K562 (cell line): ENCODE data around the gene MMP24. TPM values are rescaled to one million over a fixed set of nuclear protein-coding genes. Genes with fewer than 3 reads are reported as not detected.
A peak's percentile ranks its signal among the peaks of the same experiment; 100 is the strongest.

ENCODE experiments used
- GABPA ChIP-seq: fragments of 200-800 bp; sonication (Bioruptor generic); conservative IDR thresholded peaks from 2 replicates; pipeline ENCODE4 v1.6.1; 2016; ENCODE audit warnings: low read depth, missing genetic modification characterization, missing compliant biosample characterization
- polyA plus RNA-seq, 8 experiments: library from polyadenylated mRNA; depleted of rRNA in 4 of 8; stranded (reverse) in 5 of 8; unstranded in 3 of 8; fragments of >200 nt; fragmentation: Nextera tagmentation in 2 of 8; fragmentation: Illumina TruSeq in 1 of 8; extraction: Ambion mirVana in 2 of 8; extraction: Trizol in 1 of 8; gene quantifications; 2 replicates each; pipeline versions ENCODE4 v1.2.1 to v1.2.3, GENCODE V29; 2011 to 2014; ENCODE audit warnings: inconsistent platforms in 1 of 8, missing spikeins in 1 of 8
- total RNA-seq, 7 experiments: library from RNA; depleted of rRNA in 6 of 7; stranded (reverse); fragments of >200 nt in 6 of 7; fragmentation: Illumina TruSeq in 2 of 7; extraction: Trizol in 2 of 7; gene quantifications; 2 replicates each; pipeline versions ENCODE4 v1.2.1 to v1.2.3, GENCODE V29; 2011 to 2021; ENCODE audit warnings: low replicate concordance in 1 of 7
- TF ChIP-seq, protein P1 (sequence below): sonication (generic); formaldehyde crosslinking; IDR thresholded peaks from 2 replicates; pipeline ENCODE4 v1.8.0; 2023; ENCODE audit warnings: missing genetic modification reagents, mild to moderate bottlenecking, borderline replicate concordance
- TF ChIP-seq, protein P2 (sequence below), 3 experiments: IDR thresholded peaks in 2 of 3; conservative IDR thresholded peaks in 1 of 3; 2 replicates each; pipeline ENCODE4 v1.5.1; 2011 to 2012; ENCODE audit warnings: low read length in 3 of 3, mild to moderate bottlenecking in 3 of 3, control low read depth in 2 of 3, improper control_type of control experiment in 1 of 3, inconsistent platforms in 1 of 3, low read depth in 1 of 3, mixed read lengths in 1 of 3, moderate library complexity in 1 of 3; ENCODE audit not compliant: insufficient read depth in 2 of 3
- TF ChIP-seq, protein P3 (sequence below): conservative IDR thresholded peaks from 2 replicates; pipeline ENCODE4 v1.6.1; 2011; ENCODE audit warnings: low read depth, mild to moderate bottlenecking, low read length; ENCODE audit not compliant: control insufficient read depth
- TF ChIP-seq, protein P4 (sequence below), 3 experiments: fragments of 200-800 bp in 1 of 3; fragments of 250-450 bp in 1 of 3; fragments of 450-650 bp in 1 of 3; sonication (Bioruptor Pico) in 1 of 3; sonication (Bioruptor generic) in 1 of 3; formaldehyde crosslinking in 1 of 3; IDR thresholded peaks; 2 replicates each; pipeline versions ENCODE4 v1.6.1 to v1.8.0; 2016 to 2022; ENCODE audit warnings: mild to moderate bottlenecking in 2 of 3, missing genetic modification characterization in 2 of 3, missing compliant biosample characterization in 1 of 3, moderate library complexity in 1 of 3
- TF ChIP-seq, protein P5 (sequence below), 2 experiments: IDR thresholded peaks; 2 replicates each; pipeline ENCODE4 v1.6.1; 2011; ENCODE audit warnings: borderline replicate concordance in 1 of 2, control low read depth in 1 of 2, low read depth in 1 of 2, low read length in 1 of 2, mild to moderate bottlenecking in 1 of 2, mixed read lengths in 1 of 2, moderate library complexity in 1 of 2; ENCODE audit not compliant: insufficient read depth in 1 of 2, insufficient read length in 1 of 2, poor library complexity in 1 of 2, severe bottlenecking in 1 of 2; ENCODE audit errors: extremely low read depth in 1 of 2

Gene MMP24
- total and polyA plus RNA-seq, 9 of the 15 experiments (the other 6 are each of a cell fraction or from before 2014, with no cell fraction given): 0.03 to 0.07 (median 0.03) TPM; not detected in 6

DNA sequence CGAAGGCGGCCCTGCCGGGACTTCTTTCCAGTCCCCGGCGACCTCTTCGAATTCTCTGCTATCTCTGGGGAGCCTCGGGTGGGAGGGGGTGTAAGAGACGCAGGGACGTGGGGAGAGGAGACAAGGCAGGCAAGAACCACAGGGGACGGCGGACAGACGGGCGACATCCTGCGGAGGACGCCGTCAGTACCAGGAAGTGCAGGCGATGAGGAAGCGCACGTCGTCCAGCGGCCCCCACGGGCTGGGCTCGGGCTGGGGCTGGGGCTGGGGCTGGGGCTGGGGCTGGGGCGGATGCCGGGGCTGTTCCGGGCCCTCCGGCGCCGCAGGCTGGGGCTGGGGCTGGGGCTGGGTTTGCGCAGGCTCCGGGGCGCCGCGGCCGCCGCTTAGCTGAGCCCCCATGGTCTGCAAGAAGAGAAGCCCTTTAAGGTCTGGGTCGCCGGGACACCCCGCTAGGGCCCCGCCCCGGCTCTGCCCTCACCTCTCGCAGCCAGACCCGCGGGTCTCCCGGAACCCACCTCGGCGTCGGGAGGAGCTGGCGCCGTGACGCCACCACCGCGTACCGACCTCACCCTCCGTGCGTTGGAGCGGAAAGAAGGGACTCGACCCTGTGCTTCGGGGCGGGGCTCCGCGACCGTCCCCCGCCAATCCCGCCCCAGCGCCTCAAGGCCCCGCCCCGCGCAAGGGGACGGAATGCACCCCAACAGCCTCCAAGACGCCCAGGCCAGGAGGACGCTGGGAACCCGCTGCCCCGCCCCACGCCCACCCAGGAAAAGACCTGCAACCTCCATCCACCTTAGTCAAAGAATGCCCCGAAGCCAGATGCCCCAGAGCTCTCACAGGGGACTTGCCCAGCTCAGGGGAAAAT is 51.3 kb downstream of the MMP24 start, which contains the start of gene MMP24OS (continued):
- TF ChIP-seq, protein P1, sequence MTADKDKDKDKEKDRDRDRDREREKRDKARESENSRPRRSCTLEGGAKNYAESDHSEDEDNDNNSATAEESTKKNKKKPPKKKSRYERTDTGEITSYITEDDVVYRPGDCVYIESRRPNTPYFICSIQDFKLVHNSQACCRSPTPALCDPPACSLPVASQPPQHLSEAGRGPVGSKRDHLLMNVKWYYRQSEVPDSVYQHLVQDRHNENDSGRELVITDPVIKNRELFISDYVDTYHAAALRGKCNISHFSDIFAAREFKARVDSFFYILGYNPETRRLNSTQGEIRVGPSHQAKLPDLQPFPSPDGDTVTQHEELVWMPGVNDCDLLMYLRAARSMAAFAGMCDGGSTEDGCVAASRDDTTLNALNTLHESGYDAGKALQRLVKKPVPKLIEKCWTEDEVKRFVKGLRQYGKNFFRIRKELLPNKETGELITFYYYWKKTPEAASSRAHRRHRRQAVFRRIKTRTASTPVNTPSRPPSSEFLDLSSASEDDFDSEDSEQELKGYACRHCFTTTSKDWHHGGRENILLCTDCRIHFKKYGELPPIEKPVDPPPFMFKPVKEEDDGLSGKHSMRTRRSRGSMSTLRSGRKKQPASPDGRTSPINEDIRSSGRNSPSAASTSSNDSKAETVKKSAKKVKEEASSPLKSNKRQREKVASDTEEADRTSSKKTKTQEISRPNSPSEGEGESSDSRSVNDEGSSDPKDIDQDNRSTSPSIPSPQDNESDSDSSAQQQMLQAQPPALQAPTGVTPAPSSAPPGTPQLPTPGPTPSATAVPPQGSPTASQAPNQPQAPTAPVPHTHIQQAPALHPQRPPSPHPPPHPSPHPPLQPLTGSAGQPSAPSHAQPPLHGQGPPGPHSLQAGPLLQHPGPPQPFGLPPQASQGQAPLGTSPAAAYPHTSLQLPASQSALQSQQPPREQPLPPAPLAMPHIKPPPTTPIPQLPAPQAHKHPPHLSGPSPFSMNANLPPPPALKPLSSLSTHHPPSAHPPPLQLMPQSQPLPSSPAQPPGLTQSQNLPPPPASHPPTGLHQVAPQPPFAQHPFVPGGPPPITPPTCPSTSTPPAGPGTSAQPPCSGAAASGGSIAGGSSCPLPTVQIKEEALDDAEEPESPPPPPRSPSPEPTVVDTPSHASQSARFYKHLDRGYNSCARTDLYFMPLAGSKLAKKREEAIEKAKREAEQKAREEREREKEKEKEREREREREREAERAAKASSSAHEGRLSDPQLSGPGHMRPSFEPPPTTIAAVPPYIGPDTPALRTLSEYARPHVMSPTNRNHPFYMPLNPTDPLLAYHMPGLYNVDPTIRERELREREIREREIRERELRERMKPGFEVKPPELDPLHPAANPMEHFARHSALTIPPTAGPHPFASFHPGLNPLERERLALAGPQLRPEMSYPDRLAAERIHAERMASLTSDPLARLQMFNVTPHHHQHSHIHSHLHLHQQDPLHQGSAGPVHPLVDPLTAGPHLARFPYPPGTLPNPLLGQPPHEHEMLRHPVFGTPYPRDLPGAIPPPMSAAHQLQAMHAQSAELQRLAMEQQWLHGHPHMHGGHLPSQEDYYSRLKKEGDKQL (CRISPR knock-in tag): no peak
- TF ChIP-seq, protein P2, sequence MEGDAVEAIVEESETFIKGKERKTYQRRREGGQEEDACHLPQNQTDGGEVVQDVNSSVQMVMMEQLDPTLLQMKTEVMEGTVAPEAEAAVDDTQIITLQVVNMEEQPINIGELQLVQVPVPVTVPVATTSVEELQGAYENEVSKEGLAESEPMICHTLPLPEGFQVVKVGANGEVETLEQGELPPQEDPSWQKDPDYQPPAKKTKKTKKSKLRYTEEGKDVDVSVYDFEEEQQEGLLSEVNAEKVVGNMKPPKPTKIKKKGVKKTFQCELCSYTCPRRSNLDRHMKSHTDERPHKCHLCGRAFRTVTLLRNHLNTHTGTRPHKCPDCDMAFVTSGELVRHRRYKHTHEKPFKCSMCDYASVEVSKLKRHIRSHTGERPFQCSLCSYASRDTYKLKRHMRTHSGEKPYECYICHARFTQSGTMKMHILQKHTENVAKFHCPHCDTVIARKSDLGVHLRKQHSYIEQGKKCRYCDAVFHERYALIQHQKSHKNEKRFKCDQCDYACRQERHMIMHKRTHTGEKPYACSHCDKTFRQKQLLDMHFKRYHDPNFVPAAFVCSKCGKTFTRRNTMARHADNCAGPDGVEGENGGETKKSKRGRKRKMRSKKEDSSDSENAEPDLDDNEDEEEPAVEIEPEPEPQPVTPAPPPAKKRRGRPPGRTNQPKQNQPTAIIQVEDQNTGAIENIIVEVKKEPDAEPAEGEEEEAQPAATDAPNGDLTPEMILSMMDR (IDR thresholded peaks at IDR 0.05 in 2 of 3, conservative IDR thresholded peaks at IDR 0.05 in 1 of 3; ENCODE audit: insufficient read depth in 2 of 3, low read depth in 1 of 3, low read length in 3 of 3): peak; percentile 35 to 56 (median 55); a peak in 5 of 6 replicates
- TF ChIP-seq, protein P3, sequence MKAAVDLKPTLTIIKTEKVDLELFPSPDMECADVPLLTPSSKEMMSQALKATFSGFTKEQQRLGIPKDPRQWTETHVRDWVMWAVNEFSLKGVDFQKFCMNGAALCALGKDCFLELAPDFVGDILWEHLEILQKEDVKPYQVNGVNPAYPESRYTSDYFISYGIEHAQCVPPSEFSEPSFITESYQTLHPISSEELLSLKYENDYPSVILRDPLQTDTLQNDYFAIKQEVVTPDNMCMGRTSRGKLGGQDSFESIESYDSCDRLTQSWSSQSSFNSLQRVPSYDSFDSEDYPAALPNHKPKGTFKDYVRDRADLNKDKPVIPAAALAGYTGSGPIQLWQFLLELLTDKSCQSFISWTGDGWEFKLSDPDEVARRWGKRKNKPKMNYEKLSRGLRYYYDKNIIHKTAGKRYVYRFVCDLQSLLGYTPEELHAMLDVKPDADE: 0 out of 2 replicates have a peak, but pooled peaks have one; percentile 32
- TF ChIP-seq, protein P4, sequence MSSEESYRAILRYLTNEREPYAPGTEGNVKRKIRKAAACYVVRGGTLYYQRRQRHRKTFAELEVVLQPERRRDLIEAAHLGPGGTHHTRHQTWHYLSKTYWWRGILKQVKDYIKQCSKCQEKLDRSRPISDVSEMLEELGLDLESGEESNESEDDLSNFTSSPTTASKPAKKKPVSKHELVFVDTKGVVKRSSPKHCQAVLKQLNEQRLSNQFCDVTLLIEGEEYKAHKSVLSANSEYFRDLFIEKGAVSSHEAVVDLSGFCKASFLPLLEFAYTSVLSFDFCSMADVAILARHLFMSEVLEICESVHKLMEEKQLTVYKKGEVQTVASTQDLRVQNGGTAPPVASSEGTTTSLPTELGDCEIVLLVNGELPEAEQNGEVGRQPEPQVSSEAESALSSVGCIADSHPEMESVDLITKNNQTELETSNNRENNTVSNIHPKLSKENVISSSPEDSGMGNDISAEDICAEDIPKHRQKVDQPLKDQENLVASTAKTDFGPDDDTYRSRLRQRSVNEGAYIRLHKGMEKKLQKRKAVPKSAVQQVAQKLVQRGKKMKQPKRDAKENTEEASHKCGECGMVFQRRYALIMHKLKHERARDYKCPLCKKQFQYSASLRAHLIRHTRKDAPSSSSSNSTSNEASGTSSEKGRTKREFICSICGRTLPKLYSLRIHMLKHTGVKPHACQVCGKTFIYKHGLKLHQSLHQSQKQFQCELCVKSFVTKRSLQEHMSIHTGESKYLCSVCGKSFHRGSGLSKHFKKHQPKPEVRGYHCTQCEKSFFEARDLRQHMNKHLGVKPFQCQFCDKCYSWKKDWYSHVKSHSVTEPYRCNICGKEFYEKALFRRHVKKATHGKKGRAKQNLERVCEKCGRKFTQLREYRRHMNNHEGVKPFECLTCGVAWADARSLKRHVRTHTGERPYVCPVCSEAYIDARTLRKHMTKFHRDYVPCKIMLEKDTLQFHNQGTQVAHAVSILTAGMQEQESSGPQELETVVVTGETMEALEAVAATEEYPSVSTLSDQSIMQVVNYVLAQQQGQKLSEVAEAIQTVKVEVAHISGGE (CRISPR knock-in tag; IDR thresholded peaks at IDR 0.05): peak in 1 of 3 experiments; percentile 87; a peak in 2 of 6 replicates
- peak; percentile 73 for TF ChIP-seq GABPA
- TF ChIP-seq, protein P5, sequence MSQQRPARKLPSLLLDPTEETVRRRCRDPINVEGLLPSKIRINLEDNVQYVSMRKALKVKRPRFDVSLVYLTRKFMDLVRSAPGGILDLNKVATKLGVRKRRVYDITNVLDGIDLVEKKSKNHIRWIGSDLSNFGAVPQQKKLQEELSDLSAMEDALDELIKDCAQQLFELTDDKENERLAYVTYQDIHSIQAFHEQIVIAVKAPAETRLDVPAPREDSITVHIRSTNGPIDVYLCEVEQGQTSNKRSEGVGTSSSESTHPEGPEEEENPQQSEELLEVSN (IDR thresholded peaks at IDR 0.05; ENCODE audit: borderline replicate concordance in 1 of 2, extremely low read depth in 1 of 2, insufficient read depth in 1 of 2, insufficient read length in 1 of 2, low read depth in 1 of 2, low read length in 1 of 2, poor library complexity in 1 of 2, severe bottlenecking in 1 of 2): peak in 1 of 2 experiments; percentile 25
